K562 (cell line): ENCODE measurements around the gene IP6K3. TPM values are rescaled to one million over a fixed set of nuclear protein-coding genes. Genes with fewer than 3 reads are reported as not detected.
A peak's percentile ranks its signal among the peaks of the same experiment; 100 is the strongest.

Experiments
- BDP1 ChIP-seq: IDR thresholded peaks from 3 replicates; pipeline ENCODE4 v1.6.1; 2011; ENCODE audit not compliant: insufficient read length, insufficient read depth
- CBFA2T2 ChIP-seq: fragments of 450-650 bp; conservative IDR thresholded peaks from 2 replicates; pipeline ENCODE4 v1.6.1; 2017; ENCODE audit warnings: mild to moderate bottlenecking
- CUX1 ChIP-seq: fragments of 200-800 bp; sonication (Bioruptor generic); IDR thresholded peaks from 2 replicates; pipeline ENCODE4 v1.6.1; 2016; ENCODE audit warnings: missing genetic modification characterization, missing compliant biosample characterization
- EHMT2 ChIP-seq: fragments of 450-650 bp; IDR thresholded peaks from 2 replicates; pipeline ENCODE4 v1.6.1; 2018; ENCODE audit warnings: antibody characterized with exemption
- EZH2 ChIP-seq: IDR thresholded peaks from 2 replicates; pipeline ENCODE4 v1.6.1; 2012; ENCODE audit warnings: low read depth, mild to moderate bottlenecking, inconsistent platforms, low read length, borderline replicate concordance
- FOSL1 ChIP-seq: fragments of 200-800 bp; sonication (Bioruptor generic); conservative IDR thresholded peaks from 2 replicates; pipeline ENCODE4 v1.6.1; 2016; ENCODE audit warnings: missing genetic modification characterization, missing compliant biosample characterization
- FOXK1 ChIP-seq: sonication (generic); formaldehyde crosslinking; IDR thresholded peaks from 2 replicates; pipeline ENCODE4 v1.8.0; 2022; ENCODE audit warnings: missing genetic modification reagents, mild to moderate bottlenecking, borderline replicate concordance
- GABPB1 ChIP-seq: sonication (generic); formaldehyde crosslinking; IDR thresholded peaks from 2 replicates; pipeline ENCODE4 v1.8.0; 2022; ENCODE audit warnings: mild to moderate bottlenecking, missing genetic modification reagents
- NR2C2 ChIP-seq, 2 experiments: fragments of 200-800 bp in 1 of 2; sonication (Bioruptor generic) in 1 of 2; sonication (generic) in 1 of 2; formaldehyde crosslinking in 1 of 2; IDR thresholded peaks; 2 replicates each; pipeline versions ENCODE4 v1.6.1 to v1.8.0; 2016 to 2022; ENCODE audit warnings: mild to moderate bottlenecking in 1 of 2, missing compliant biosample characterization in 1 of 2, missing genetic modification characterization in 1 of 2, missing genetic modification reagents in 1 of 2
- POLR2G ChIP-seq: fragments of 200-400 bp; formaldehyde crosslinking; IDR thresholded peaks from 2 replicates; pipeline ENCODE4 v1.6.1; 2017; ENCODE audit warnings: low read depth, mild to moderate bottlenecking, antibody characterized with exemption, low read length, moderate library complexity
- PTTG1 ChIP-seq: fragments of 450-650 bp; IDR thresholded peaks from 2 replicates; pipeline ENCODE4 v1.6.1; 2016; ENCODE audit warnings: low read depth, mild to moderate bottlenecking, missing genetic modification characterization, missing compliant biosample characterization
- RCOR1 ChIP-seq, 2 experiments: IDR thresholded peaks; 2 replicates each; pipeline ENCODE4 v1.6.1; 2012; ENCODE audit warnings: low read depth in 2 of 2, low read length in 2 of 2, borderline replicate concordance in 1 of 2, improper control_type of control experiment in 1 of 2
- TAL1 ChIP-seq: fragments of 450-650 bp; IDR thresholded peaks from 2 replicates; pipeline ENCODE4 v1.6.1; 2016; ENCODE audit warnings: mild to moderate bottlenecking
- TFAP4 ChIP-seq: sonication (generic); formaldehyde crosslinking; IDR thresholded peaks from 2 replicates; pipeline ENCODE4 v1.8.0; 2022; ENCODE audit warnings: missing genetic modification reagents, mild to moderate bottlenecking, moderate library complexity, borderline replicate concordance
- polyA plus RNA-seq, 8 experiments: library from polyadenylated mRNA; depleted of rRNA in 4 of 8; stranded (reverse) in 5 of 8; unstranded in 3 of 8; fragments of >200 nt; fragmentation: Nextera tagmentation in 2 of 8; fragmentation: Illumina TruSeq in 1 of 8; extraction: Ambion mirVana in 2 of 8; extraction: Trizol in 1 of 8; gene quantifications; 2 replicates each; pipeline versions ENCODE4 v1.2.1 to v1.2.3, GENCODE V29; 2011 to 2014; ENCODE audit warnings: inconsistent platforms in 1 of 8, missing spikeins in 1 of 8
- total RNA-seq, 7 experiments: library from RNA; depleted of rRNA in 6 of 7; stranded (reverse); fragments of >200 nt in 6 of 7; fragmentation: Illumina TruSeq in 2 of 7; extraction: Trizol in 2 of 7; gene quantifications; 2 replicates each; pipeline versions ENCODE4 v1.2.1 to v1.2.3, GENCODE V29; 2011 to 2021; ENCODE audit warnings: low replicate concordance in 1 of 7
- TF ChIP-seq, protein P1 (sequence below): fragments of 250-450 bp; sonication (Bioruptor Pico); IDR thresholded peaks from 2 replicates; pipeline ENCODE4 v1.5.1; 2021; ENCODE audit warnings: mild to moderate bottlenecking
- TF ChIP-seq, protein P2 (sequence below), 3 experiments: IDR thresholded peaks in 2 of 3; conservative IDR thresholded peaks in 1 of 3; 2 replicates each; pipeline ENCODE4 v1.5.1; 2011 to 2012; ENCODE audit warnings: low read length in 3 of 3, mild to moderate bottlenecking in 3 of 3, control low read depth in 2 of 3, improper control_type of control experiment in 1 of 3, inconsistent platforms in 1 of 3, low read depth in 1 of 3, mixed read lengths in 1 of 3, moderate library complexity in 1 of 3; ENCODE audit not compliant: insufficient read depth in 2 of 3

Gene IP6K3
- total and polyA plus RNA-seq, 9 of the 15 experiments (the other 6 are each of a cell fraction or from before 2014, with no cell fraction given): not detected

DNA sequence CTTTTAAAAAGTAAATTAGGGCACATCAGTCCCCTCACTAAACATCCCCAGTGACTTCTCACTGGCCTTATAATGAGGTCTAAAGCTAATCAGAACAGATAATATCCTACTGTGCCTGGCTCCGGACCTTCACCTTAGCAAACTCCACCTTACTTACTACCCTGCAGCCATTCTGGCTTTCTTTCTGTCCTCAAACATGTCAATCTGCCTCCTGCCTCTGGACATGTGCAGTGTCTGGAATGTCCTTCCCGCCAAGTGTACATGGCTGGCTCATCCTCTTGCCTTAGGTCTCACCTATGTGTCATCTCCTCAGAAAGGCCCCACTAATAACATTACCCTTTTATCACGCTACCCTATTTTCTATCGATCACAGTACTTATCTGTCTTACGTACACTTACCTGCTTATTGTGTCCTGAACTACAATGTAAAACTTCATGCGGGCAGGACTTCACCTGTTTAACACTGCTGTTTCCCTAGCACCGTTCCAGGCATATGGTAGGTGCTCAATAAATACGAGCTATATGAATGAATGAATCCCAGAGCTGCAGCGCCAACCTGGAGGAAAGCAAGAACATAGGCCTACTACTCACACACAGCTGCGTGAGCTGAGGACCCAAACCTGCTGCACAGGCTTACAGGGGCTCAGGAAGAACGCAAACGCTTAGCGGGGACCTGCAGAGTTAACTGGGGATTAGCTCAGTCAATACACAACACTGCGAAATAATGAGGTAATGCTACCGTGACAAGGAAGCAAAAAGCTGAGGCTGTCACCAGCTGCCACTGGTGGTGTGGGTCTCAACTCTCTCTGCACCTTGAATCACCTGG, 36.2 kb downstream of the IP6K3 start (continued):
- TF ChIP-seq, protein P1, sequence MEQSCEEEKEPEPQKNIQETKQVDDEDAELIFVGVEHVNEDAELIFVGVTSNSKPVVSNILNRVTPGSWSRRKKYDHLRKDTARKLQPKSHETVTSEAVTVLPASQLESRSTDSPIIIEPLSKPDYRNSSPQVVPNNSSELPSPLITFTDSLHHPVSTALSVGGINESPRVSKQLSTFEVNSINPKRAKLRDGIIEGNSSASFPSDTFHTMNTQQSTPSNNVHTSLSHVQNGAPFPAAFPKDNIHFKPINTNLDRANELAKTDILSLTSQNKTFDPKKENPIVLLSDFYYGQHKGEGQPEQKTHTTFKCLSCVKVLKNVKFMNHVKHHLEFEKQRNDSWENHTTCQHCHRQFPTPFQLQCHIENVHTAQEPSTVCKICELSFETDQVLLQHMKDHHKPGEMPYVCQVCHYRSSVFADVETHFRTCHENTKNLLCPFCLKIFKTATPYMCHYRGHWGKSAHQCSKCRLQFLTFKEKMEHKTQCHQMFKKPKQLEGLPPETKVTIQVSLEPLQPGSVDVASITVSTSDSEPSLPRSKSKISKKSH: no peak
- TF ChIP-seq EZH2: no peak
- TF ChIP-seq TFAP4: no peak
- TF ChIP-seq CUX1 (CRISPR knock-in tag): no peak
- no peak for TF ChIP-seq FOSL1 (tag)
- TF ChIP-seq NR2C2 (CRISPR knock-in tag; IDR thresholded peaks at IDR 0.05): 0 out of 2 replicates have a peak, but pooled peaks have one; percentile 26
- no peak; the same call in 1 of the 2 replicates for TF ChIP-seq NR2C2 (tag; IDR thresholded peaks at IDR 0.05)
- TF ChIP-seq PTTG1 (tag): no peak
- no peak for TF ChIP-seq CBFA2T2
- 0 out of 2 replicates have a peak, but pooled peaks have one; percentile 24 for TF ChIP-seq EHMT2
- TF ChIP-seq, protein P2, sequence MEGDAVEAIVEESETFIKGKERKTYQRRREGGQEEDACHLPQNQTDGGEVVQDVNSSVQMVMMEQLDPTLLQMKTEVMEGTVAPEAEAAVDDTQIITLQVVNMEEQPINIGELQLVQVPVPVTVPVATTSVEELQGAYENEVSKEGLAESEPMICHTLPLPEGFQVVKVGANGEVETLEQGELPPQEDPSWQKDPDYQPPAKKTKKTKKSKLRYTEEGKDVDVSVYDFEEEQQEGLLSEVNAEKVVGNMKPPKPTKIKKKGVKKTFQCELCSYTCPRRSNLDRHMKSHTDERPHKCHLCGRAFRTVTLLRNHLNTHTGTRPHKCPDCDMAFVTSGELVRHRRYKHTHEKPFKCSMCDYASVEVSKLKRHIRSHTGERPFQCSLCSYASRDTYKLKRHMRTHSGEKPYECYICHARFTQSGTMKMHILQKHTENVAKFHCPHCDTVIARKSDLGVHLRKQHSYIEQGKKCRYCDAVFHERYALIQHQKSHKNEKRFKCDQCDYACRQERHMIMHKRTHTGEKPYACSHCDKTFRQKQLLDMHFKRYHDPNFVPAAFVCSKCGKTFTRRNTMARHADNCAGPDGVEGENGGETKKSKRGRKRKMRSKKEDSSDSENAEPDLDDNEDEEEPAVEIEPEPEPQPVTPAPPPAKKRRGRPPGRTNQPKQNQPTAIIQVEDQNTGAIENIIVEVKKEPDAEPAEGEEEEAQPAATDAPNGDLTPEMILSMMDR (IDR thresholded peaks at IDR 0.05 in 2 of 3, conservative IDR thresholded peaks at IDR 0.05 in 1 of 3; ENCODE audit: insufficient read depth in 2 of 3, low read depth in 1 of 3, low read length in 3 of 3): no peak
- 0 out of 2 replicates have a peak, but pooled peaks have one; percentile 66 for TF ChIP-seq FOXK1 (CRISPR knock-in tag)
- TF ChIP-seq BDP1: no peak
- TF ChIP-seq TAL1: no peak
- 0 out of 4 replicates have a peak, but pooled peaks of 1 of the 2 experiments have one; percentile 3 for TF ChIP-seq RCOR1 (IDR thresholded peaks at IDR 0.05; ENCODE audit: borderline replicate concordance in 1 of 2, low read depth in 2 of 2, low read length in 2 of 2)
- no peak for TF ChIP-seq GABPB1 (CRISPR knock-in tag)
- TF ChIP-seq POLR2G: no peak
